GM21825 (cell line): Measurements from ENCODE around the gene LFNG.

Experiments
- ATAC-seq: cut with Tn5 transposase; IDR thresholded peaks from one replicate; pipeline ENCODE4 v1.9.1; 2021; ENCODE audit warnings: mild to moderate bottlenecking, moderate library complexity; ENCODE audit not compliant: unreplicated experiment

Gene LFNG

GRCh38 chr7:2482725-2483451, 36.7 kb upstream of the LFNG start:
- no peak for ATAC-seq

- no peak for ATAC-seq
Observed at GRCh38 chr7:2483494-2483893, 36.1 kb upstream of the LFNG start.

GRCh38 chr7:2484868-2485267, 34.7 kb upstream of the LFNG start:
- no peak for ATAC-seq

GRCh38 chr7:2487586-2488271, 31.8 kb upstream of the LFNG start:
- no peak for ATAC-seq

- ATAC-seq = no peak
Observed at GRCh38 chr7:2488272-2488645, 31.3 kb upstream of the LFNG start.

GRCh38 chr7:2488681-2489080, 30.9 kb upstream of the LFNG start:
- no peak for ATAC-seq

GRCh38 chr7:2490181-2490651, 29.4 kb upstream of the LFNG start:
- no peak for ATAC-seq

- no peak for ATAC-seq
Observed at GRCh38 chr7:2492038-2492437, 27.5 kb upstream of the LFNG start.

- ATAC-seq = no peak
Observed at GRCh38 chr7:2493205-2494164, 26.1 kb upstream of the LFNG start.

- no peak for ATAC-seq
Observed at GRCh38 chr7:2494191-2495130, 25.1 kb upstream of the LFNG start.

- ATAC-seq = no peak
Observed at GRCh38 chr7:2495418-2496299, 23.9 kb upstream of the LFNG start.

- ATAC-seq = no peak
Observed at GRCh38 chr7:2496375-2496774, 23.2 kb upstream of the LFNG start.

GRCh38 chr7:2497065-2497464, 22.5 kb upstream of the LFNG start:
- ATAC-seq = no peak

- ATAC-seq = no peak
Observed at GRCh38 chr7:2497500-2498336, 21.9 kb upstream of the LFNG start.

GRCh38 chr7:2498708-2499107, 20.9 kb upstream of the LFNG start:
- no peak for ATAC-seq

- no peak for ATAC-seq
Observed at GRCh38 chr7:2499181-2499580, 20.4 kb upstream of the LFNG start.

GRCh38 chr7:2499719-2500430, 19.7 kb upstream of the LFNG start:
- no peak for ATAC-seq

- no peak for ATAC-seq
Observed at GRCh38 chr7:2500701-2501100, 18.9 kb upstream of the LFNG start.
